Muscle layer of colon (tissue), 2 donors: ENCODE data around the gene GTF2IRD1.
A peak's percentile ranks its signal among the peaks of the same experiment; 100 is the strongest.

Experiments
- H3K27ac ChIP-seq: one replicate; pipeline ENCODE4 v1.7.0; 2013; ENCODE audit warnings: low read depth, mild to moderate bottlenecking, low read length, moderate library complexity
- H3K27me3 ChIP-seq, 2 donors: one replicate each; pipeline ENCODE4 v1.7.0; 2013; ENCODE audit warnings: low read length in 2 of 2, mild to moderate bottlenecking in 2 of 2; ENCODE audit not compliant: insufficient read depth in 2 of 2, control insufficient read depth in 1 of 2
- H3K36me3 ChIP-seq: one replicate; pipeline ENCODE4 v1.7.0; 2013; ENCODE audit warnings: mild to moderate bottlenecking, low read length; ENCODE audit not compliant: insufficient read depth
- H3K4me1 ChIP-seq: one replicate; pipeline ENCODE4 v1.7.0; 2013; ENCODE audit warnings: mild to moderate bottlenecking, low read length; ENCODE audit not compliant: insufficient read depth
- H3K4me3 ChIP-seq, 2 donors: one replicate each; pipeline ENCODE4 v1.7.0; 2013; ENCODE audit warnings: low read length in 2 of 2, low read depth in 1 of 2, mild to moderate bottlenecking in 1 of 2, moderate library complexity in 1 of 2
- H3K9ac ChIP-seq: one replicate; pipeline ENCODE4 v1.7.0; 2013; ENCODE audit warnings: low read length
- H3K9me3 ChIP-seq: one replicate; pipeline ENCODE4 v1.7.0; 2013; ENCODE audit warnings: mild to moderate bottlenecking, low read length
- donor health status: abdominal sarcoma.
- donor health status: Adenocarcinoma of cecum.

GTF2IRD1 gene

DNA sequence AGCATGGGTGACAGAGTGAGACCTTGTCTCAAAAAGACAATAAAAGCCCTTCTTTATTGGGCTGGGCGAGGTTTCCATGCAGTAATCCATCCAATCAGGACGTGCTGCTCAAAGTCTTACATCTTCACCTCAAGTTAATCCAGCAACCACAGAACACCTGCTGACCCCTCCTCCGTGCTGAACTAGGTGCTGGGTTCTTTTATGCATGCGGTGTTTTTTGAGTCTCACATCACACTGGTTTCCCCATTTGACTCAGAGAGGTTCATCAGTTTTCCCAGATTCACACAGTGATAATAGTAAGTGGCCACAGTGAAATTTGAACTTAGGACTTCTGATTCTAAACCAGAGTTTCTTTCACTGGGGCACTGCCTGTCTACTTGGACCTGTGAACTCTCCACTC lies 145.5 kb downstream of the GTF2IRD1 start:
- H3K27ac ChIP-seq: no peak overlapping the region
- H3K9me3 ChIP-seq: no peaks in the 10 kb centered on the region
- H3K4me1 ChIP-seq: no peaks in the 10 kb centered on the region
- H3K9ac ChIP-seq: no peak overlapping the region
- H3K4me3 ChIP-seq: no peak overlapping the region
- peaks cover 17% of the 10 kb centered on the region for H3K36me3 ChIP-seq
- no peaks in the 10 kb centered on the region for H3K27me3 ChIP-seq

DNA sequence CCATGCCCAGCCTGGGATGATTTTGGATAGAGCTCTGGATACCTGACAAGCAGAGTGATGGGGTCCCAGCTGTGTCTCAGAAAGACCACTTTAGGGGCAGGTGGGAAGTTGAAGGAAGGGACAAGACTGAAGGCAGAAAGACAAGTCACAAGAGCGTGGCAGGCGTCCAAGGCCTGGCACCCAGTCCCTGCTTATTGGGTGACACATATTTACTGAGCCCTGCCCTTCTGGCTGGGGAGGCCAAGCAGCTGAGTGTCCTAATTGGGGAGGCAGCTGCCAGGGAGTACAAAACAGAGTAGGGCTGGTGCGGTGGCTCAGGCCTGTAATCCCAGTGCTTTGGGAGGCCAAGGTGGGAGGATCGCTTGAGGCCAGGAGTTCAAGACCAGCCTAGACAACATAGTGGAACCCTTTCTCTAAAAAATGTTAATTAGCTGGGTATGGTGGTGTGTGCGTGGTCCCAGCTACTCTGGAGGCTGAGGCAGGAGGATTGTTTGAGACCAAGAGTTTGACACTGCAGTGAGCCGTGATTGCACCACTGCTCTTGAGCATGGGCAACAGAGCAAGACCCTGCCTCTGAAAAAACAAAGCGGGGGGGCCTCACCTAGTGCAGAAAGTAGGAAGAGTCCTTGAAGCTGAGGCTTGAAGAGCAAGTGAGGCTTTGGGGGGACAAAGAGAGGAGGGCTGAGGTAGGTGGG lies 150.8 kb downstream of the GTF2IRD1 start:
- Histone ChIP-seq H3K4me3 (no peak overlapping the region), H3K4me1 (peaks cover 9% of the 10 kb centered on the region), H3K9ac (no peak overlapping the region), H3K36me3 (peaks cover under 1% of the 10 kb centered on the region), H3K27me3 (no peaks in the 10 kb centered on the region), H3K9me3 (no peaks in the 10 kb centered on the region), H3K27ac (no peak overlapping the region)

DNA sequence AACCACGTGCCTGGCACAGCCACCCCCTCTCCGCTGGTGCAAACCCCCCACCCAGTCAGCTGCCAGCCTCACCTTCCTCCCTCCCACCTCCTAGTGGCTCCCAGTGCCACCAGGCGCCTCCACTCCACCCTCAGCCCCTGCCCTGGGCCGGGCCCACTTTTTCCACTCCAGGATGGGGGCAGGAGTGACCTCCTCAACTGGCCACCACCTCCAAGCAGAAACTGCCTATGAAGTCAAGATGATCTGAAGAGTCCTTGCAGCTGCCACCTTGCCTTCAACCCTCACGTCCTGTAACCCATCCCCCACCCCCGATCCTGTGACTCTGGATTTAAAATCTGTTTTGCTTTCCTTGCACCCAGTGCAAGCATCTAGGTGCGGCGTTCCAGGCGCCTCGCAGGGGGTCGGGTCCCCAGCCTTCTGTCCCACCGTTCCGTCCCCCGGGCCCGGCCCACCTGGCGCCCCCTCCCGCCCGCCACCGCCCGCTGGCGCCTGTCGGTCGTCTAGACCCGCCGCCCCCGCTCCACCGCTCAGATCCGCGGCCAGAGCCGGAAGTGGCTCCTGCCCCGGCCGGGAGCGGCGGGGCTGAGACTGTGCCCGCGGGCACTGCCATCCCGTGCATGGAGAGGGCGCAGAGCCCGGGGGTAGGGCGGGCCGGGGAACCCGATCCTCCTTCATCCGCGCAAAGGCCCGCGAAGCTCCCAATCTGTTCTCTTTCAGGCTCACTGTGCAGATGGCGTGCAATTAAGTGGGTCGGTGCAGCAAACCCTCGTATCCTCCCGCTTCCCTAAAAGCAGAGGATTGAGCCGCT lies 152.6 kb downstream of the GTF2IRD1 start:
- peak overlapping the region; percentile 35 to 50 for H3K4me3 ChIP-seq
- no peak overlapping the region for H3K9ac ChIP-seq
- H3K9me3 ChIP-seq: no peaks in the 10 kb centered on the region
- peaks cover 9% of the 10 kb centered on the region for H3K4me1 ChIP-seq
- peak overlapping the region; percentile 70 for H3K27ac ChIP-seq
- no peaks in the 10 kb centered on the region for H3K36me3 ChIP-seq
- no peaks in the 10 kb centered on the region for H3K27me3 ChIP-seq

DNA sequence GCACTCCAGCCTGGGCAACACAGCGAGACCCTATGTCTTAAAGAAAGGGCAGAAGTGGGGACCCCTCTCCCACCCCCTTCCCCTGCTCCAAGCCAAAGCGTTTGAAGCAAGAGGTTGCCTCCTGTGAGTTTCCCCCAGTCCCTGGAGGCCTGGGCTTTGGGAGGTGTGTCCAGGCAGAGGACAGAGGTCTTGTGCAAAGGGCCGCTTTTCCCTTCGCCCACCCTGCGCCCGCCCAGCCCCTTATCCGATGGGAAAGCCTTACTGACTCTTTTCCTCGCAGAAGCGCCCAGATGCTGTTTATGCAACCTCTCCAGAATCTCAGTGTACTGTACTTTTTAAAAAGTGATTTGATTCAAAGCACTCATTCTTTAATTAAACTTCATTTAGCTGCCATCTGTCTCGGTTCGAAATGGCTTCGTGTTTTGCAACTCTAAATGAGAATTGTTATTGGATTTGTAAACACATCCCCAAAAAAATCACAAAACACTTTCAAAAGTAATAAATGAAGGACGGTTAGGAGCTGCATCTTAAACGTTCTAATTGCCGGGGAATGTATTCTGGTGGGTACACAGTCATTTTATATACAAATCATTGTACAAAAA lies 153.3 kb downstream of the GTF2IRD1 start:
- Histone ChIP-seq H3K9me3 (no peaks in the 10 kb centered on the region), H3K9ac (no peak overlapping the region), H3K4me3 (peak overlapping the region; percentile 35 to 50), H3K27ac (peak overlapping the region; percentile 70), H3K27me3 (no peaks in the 10 kb centered on the region), H3K4me1 (peaks cover 9% of the 10 kb centered on the region), H3K36me3 (no peaks in the 10 kb centered on the region)

GRCh38 chr7:74612015-74612829 lies 158.5 kb downstream of the GTF2IRD1 start:
- Histone ChIP-seq H3K9me3 (no peaks in the 10 kb centered on the region), H3K27ac (no peak overlapping the region), H3K4me1 (peaks cover 3% of the 10 kb centered on the region), H3K4me3 (no peak overlapping the region), H3K27me3 (no peaks in the 10 kb centered on the region), H3K9ac (no peak overlapping the region), H3K36me3 (no peaks in the 10 kb centered on the region)

DNA sequence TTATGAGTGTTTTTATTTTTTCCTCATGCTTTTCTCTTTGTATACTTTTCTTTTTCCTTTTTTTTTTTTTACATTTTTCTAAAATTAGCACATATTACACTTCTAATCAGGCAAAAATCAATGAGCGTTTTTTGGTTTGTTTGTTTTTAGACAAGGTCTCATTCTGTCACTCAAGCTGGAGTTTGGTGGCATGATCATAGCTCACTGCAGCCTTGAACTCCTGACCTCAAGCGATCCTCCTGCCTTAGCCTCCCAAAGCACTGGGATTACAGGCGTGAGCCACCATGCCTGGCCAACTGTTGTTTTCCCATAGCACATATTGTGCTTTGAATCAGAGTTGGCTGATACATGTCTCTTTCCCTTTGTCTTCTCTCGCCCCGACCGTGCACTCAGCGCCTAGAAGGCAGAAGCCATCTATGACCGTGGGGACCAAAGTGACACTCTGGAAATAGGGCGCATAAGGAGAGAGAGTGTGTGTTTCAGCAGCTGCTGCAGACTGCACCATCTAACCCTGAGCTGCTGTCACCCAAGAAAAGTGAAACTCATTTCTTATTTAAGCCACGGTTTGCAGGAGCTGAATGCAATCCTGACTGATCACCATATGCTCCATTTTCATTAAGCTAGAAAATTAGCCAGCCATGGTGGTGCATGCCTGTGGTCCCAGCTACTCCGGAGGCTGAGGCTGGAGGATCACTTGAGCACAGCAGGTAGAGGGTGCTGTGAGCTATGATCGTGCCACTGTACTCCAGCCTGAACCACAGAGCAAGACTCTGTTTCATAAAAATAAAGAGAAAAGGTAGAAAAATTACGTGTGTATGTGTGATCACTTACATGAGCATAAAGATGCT lies 162.5 kb downstream of the GTF2IRD1 start:
- Histone ChIP-seq H3K4me3 (no peak overlapping the region), H3K9ac (no peak overlapping the region), H3K9me3 (no peaks in the 10 kb centered on the region), H3K36me3 (no peaks in the 10 kb centered on the region), H3K27me3 (no peaks in the 10 kb centered on the region), H3K27ac (no peak overlapping the region), H3K4me1 (no peaks in the 10 kb centered on the region)

DNA sequence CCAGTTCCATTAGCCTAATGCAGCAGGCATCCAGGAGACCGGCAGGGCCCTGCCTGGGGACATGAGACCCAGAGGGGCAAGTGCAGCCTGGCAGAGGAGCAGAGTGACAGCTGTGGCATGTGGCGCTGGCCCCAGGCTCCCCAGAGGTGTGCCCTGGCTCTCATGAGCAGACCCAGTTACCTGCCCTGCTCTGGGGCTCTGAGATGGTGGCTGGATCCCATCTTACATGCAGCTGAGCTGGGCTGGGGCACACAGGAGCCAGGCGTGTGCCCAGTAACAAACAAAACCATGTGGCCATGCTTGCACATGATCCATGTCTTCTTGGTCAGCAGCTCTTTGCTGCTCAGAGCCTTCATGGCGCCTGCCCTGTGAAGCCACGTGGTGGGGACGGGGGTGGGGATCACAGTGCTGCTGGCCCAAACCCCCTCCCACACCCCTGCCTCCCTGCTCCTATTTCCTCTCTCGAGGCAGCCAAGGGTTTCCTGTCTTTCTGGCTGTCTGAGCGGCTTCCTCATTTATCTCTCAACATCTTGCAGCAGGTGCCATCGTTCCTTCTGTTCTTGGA lies 163.6 kb downstream of the GTF2IRD1 start:
- Histone ChIP-seq H3K4me3 (no peak overlapping the region), H3K36me3 (no peaks in the 10 kb centered on the region), H3K9me3 (no peaks in the 10 kb centered on the region), H3K9ac (no peak overlapping the region), H3K4me1 (no peaks in the 10 kb centered on the region), H3K27ac (no peak overlapping the region), H3K27me3 (no peaks in the 10 kb centered on the region)

GRCh38 chr7:74619235-74619860 lies 165.6 kb downstream of the GTF2IRD1 start:
- no peaks in the 10 kb centered on the region for H3K36me3 ChIP-seq
- H3K27ac ChIP-seq: no peak overlapping the region
- no peak overlapping the region for H3K4me3 ChIP-seq
- H3K4me1 ChIP-seq: no peaks in the 10 kb centered on the region
- no peaks in the 10 kb centered on the region for H3K9me3 ChIP-seq
- H3K27me3 ChIP-seq: no peaks in the 10 kb centered on the region
- no peak overlapping the region for H3K9ac ChIP-seq

GRCh38 chr7:74622228-74622749 lies 168.6 kb downstream of the GTF2IRD1 start:
- H3K36me3 ChIP-seq: no peaks in the 10 kb centered on the region
- H3K4me1 ChIP-seq: peaks cover 2% of the 10 kb centered on the region
- no peaks in the 10 kb centered on the region for H3K9me3 ChIP-seq

GRCh38 chr7:74623135-74623534 lies 169.4 kb downstream of the GTF2IRD1 start:
- H3K9me3 ChIP-seq: no peaks in the 10 kb centered on the region
- no peaks in the 10 kb centered on the region for H3K27me3 ChIP-seq
- H3K27ac ChIP-seq: no peak overlapping the region
- no peaks in the 10 kb centered on the region for H3K36me3 ChIP-seq
- H3K9ac ChIP-seq: no peak overlapping the region
- no peak overlapping the region for H3K4me3 ChIP-seq
- H3K4me1 ChIP-seq: peaks cover 10% of the 10 kb centered on the region

More at GRCh38 chr7:74622228-74622749, 168.6 kb downstream of the GTF2IRD1 start:
- H3K9ac ChIP-seq: no peak overlapping the region
- H3K27ac ChIP-seq: no peak overlapping the region
- no peaks in the 10 kb centered on the region for H3K27me3 ChIP-seq
- no peak overlapping the region for H3K4me3 ChIP-seq
